Fibroblast of the aortic adventitia (primary cell): ENCODE measurements around the gene LSS. TPM values are rescaled to one million over a fixed set of nuclear protein-coding genes. Genes with fewer than 3 reads are reported as not detected.
"Not testable (repeated sequence)": the region's sequence is repeated elsewhere in the genome, so short reads cannot be mapped to it uniquely, and the experiment has no call there.

Source experiments
- DNase-seq: peaks from one replicate; pipeline ENCODE4 v3.0.0-alpha.2; 2010; ENCODE audit warnings: low read depth
- H3K4me3 ChIP-seq: 2 replicates; pipeline ENCODE4 v1.5.1; 2011; ENCODE audit warnings: low read depth, mild to moderate bottlenecking, control low read depth, low read length, moderate library complexity
- CTCF ChIP-seq: IDR thresholded peaks from 2 replicates; pipeline ENCODE4 v1.5.1; 2011; ENCODE audit warnings: mild to moderate bottlenecking, low read length, control low read depth, inconsistent platforms; ENCODE audit not compliant: insufficient read depth
- total RNA-seq: library from RNA; depleted of rRNA; stranded (reverse); fragments of >200 nt; gene quantifications from 2 replicates; pipeline ENCODE4 v1.2.3, GENCODE V29; 2012; ENCODE audit warnings: low replicate concordance

Gene LSS
- total RNA-seq, 1 donor: 67.2 TPM

- TF ChIP-seq CTCF: no peak
- H3K4me3 ChIP-seq: no peak overlapping the region
- DNase-seq: no peak
Measured at GRCh38 chr21:46247699-46248421, 19.3 kb upstream of the LSS start.

GRCh38 chr21:46246345-46246744, 17.8 kb upstream of the LSS start:
- no peak overlapping the region for H3K4me3 ChIP-seq
- no peak for DNase-seq
- TF ChIP-seq CTCF: no peak

- no peak overlapping the region for H3K4me3 ChIP-seq
- DNase-seq: no peak
- TF ChIP-seq CTCF: no peak
Measured at GRCh38 chr21:46245213-46245915, 16.8 kb upstream of the LSS start.

- DNase-seq: no peak
- H3K4me3 ChIP-seq: no peak overlapping the region
- no peak for TF ChIP-seq CTCF
Measured at GRCh38 chr21:46244602-46245001, 16.0 kb upstream of the LSS start.

GRCh38 chr21:46243960-46244361, 15.4 kb upstream of the LSS start:
- TF ChIP-seq CTCF: no peak

GRCh38 chr21:46243325-46243724, 14.8 kb upstream of the LSS start:
- DNase-seq: no peak
- TF ChIP-seq CTCF: no peak
- H3K4me3 ChIP-seq: no peak overlapping the region

More at GRCh38 chr21:46243960-46244361, 15.4 kb upstream of the LSS start:
- no peak overlapping the region for H3K4me3 ChIP-seq
- DNase-seq: no peak

GRCh38 chr21:46241577-46241976, 13.0 kb upstream of the LSS start:
- H3K4me3 ChIP-seq, DNase-seq: not testable (repeated sequence)
